ENCODE measurements around the gene SLC25A11. TPM values are rescaled to one million over a fixed set of nuclear protein-coding genes. Genes with fewer than 3 reads are reported as not detected.
"Not testable (repeated sequence)": the region's sequence is repeated elsewhere in the genome, so short reads cannot be mapped to it uniquely, and the experiment has no call there.

SLC25A11 gene
- total RNA-seq, 1 donor from 2014 or later, result 94.6 TPM

DNA sequence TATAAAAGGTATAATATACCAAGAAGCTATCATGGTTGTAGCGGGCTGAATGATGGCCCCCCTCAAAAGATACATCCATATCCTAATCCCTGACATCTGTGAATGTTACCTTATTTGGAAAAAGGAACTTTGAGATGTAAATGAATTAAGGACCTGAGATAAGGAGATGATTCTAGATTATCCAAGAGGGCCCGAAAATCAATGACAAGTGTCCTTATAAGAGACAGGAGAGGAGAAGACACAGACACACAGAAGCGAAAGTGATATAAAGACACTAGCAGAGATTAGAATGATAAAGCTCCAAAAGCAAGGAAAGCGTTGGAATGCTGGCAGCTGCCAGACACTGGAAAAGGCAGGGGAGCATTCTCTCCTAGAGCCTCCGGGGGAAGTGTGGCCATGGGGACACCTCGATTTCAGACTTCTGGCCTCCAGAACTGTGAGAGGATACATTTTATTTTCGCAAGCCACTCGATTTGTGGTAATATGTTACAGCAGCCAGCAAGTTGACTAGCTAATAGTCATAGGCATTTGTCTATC is 20.3 kb downstream of the SLC25A11 start:
- DNase-seq, result no peak

DNA sequence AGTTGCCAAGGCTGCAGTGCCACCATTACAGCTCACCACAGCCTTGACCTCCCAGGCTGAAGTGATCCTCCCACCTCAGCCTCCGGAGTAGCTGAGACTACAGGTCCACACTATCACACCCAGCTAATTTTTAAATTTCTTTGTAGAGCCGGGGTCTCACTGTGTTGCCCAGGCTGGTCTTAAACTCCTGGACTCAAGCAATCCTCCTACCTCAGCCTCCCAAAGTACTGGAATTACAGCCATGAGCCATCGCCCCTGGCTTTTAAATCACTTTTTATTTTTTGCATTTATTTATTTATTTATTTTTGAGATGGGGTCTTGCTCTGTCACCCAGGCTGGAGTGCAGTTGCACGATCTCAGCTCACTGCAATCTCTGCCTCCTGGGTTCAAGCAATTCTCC is 25.3 kb downstream of the SLC25A11 start:
- not testable (repeated sequence) for DNase-seq

DNA sequence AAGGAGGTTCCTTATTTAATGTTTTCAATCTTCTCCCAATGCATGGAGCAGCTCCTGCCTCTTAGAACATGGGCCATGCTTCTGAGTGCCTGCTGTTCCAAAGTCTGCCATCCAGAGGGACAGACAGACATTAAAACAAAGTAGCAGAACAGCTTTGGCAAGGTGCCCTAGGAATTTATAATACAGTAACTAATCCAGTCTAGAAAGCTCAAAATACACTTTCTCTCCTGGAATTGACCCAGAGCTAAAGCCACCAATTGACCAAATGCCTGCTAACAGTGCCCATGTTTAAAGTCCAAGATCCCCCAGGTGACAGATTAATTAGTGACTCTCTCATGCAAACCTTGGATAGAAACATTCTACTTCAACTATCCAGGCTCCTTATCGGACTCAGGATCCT is 25.9 kb downstream of the SLC25A11 start:
- DNase-seq, result no peak

DNA sequence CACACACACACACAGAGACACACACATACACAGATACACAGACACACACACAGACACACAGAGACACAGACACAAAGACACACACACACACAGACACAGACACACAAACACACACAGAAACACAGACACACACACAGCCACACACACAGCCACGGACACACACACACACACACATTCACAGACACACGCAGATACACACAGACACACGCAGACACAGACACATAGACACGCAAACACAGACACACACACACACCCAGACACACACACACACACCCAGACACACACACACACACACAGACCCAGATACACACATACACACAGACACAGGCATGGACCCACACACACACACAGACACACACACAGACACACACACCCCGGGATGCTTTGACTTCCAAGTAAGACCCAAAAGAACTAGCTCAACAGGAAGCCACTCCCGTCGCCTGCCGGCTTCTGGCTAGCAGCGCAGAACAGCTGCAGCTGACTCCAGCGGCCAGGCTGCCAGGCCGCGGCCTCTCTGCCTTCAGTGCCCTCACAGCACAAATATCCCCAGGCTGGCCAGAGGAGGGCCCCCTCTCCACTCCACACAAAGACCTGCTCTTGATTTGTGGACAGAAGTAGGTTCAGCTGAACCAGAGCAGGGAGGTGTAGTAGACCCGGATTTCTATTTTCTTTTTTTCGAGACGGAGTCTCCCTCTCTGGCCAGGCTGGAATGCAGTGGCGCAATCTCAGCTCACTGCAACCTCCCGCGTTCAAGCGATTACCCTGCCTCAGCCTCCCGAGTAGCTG is 30.9 kb downstream of the SLC25A11 start:
- peak; percentile 96 for DNase-seq

DNA sequence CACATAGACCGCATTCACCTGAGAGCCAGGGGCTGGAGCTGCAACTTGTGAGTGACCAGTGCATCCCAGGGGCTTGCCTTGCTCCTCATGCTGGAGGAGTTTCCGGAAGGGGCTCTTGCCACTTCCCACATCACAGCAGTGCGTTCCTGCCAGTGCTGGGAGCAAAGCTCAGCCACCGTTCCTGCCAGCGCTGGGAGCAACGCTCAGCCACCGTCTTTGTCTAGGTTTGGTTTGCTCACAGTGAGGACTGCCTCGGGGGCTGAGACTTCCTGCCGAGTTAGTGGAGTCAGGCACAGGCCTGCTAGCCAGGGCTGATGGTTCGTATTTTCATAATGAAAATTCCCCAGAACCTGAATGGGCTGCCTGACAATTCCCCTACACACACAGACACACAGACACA is 31.5 kb downstream of the SLC25A11 start:
- DNase-seq, result peak; percentile 40

DNA sequence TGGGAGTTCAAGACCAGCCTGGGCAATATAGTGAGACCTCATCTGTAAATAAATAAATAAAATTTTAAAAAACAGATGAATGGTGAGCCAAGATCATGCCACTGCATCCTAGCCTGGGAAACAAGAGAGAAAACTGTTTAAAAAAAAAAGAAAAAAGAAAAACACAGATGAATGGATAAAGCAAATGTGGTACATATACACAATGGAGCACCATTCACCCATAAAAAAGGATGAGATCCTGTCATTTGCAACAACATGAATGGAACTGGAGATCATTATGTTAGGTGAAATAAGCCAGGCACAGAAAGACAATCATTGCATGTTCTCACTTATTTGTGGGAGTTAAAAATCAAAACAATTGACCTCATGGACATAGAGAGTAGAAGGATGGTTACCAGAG is 33.2 kb downstream of the SLC25A11 start:
- not testable (repeated sequence) for DNase-seq

DNA sequence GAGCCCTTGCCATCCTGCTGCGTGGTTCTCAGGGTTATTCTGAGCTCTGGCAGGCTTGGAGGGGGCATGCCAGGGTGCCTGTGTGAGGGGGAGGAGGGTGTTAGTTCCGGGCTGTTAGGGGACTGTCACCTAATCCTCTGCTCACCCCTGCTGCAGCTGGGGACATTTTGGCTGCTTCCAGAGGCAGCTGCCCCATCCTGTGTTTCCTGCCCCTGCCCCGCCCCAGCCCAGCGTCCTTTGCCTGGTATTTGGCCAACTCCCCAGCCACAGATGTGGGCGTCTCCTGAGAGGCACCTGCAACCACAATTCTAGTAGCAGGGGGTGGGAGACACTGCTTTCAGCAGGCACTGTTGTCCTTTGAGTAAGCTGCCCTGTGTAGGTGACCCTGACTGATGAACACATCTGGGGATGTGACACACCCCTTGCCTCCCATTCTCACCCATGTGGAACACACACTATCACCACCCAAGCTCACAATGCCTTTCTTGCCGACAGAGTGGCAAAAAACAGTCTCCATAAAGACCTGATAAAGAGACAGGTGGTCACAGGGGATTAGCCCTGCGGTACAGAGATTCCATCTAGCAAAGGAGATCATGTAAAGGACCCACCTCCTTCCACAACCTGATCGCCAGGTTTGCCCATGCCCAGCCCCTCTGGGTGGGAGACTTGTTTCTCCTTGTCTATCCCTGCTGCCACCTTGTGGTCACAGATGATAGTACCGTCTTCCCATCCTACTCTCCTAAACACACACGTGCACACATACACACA is 36.6 kb downstream of the SLC25A11 start, which contains the start of gene CHRNE:
CHRNE (minus strand) TSS at position 48 of the 768 bp plus-strand sequence; CDS start at position 13, 35 bp downstream.
- peak; percentile 90 for DNase-seq

DNA sequence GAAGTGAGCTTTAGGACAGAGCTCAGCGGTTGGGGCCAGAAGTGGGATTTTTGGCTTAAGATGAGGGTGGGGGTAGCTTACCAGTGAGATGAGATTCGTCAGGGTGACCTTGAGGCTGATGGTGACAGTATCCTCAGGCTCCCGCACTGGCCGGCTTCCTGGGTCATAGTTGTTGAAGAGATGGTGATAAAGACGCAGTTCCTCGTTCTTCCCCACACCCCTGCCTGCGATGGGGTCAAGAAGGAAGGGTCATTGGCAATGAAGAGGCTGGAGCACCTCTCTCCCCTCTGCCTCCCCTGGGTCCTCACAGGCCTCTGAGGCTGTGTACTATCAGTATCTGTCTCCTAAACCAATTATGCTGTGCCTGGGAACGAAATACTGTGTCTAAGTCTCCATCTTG is 37.3 kb downstream of the SLC25A11 start:
- no peak for DNase-seq

DNA sequence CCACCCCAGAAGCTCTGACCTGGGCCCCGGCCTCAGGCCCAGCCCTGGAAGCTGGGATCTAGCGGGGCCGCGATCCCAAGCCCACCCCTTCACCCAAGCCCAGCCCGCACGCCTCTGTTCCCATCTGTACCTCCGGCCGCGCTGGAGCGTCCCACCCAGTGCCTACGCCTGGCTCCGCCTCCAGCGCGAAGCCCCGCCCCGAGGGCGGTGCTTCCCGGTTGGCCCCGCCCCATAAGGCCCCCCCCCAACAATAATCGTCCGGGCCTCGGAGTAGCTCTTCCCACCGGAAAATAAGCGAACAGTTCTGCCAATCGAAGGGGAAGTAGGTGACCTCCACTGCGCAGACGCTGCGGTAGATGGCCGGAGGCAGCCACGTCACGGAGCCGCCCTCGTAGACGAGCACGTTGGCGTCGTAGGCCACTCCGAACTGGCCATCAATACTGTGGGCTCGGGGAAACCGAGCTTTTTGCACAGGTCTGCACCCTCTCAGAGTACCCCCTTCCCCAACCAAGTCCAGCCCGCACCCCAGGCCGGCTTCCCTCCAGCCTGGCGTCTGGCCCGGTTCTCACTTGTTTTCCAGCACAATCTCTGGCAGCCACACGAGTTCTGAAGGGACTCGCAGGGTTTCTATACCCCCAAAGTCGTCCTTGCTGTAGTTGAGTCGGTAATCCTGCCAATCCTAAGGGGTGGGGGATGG is 38.0 kb downstream of the SLC25A11 start:
- DNase-seq, result peak; percentile 52

DNA sequence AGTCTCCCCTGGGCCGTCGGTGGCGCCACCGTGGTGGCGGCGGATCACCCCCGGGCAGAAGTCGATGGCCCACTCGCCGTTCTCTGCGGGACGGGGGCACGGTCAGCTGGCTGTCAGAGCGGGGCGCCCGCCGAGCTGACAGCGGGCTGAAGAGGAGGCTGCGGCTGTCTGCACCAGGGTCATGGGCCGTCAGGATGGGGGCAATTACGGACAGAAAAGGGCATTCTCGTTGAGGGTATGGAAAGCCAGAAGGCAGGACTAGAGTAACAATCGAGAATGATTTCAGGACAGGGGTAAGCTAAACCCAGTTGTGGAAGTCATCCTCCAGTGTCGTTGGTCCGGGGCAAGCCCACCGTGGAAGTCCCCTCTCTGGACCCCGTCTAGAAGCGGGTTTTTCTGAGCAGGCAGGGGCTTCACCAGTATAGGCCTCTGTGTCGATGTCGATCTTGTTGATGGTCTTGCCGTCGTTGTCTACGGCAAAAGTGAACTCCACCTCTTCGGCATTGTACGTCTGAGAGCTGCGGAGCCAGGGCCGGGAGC is 38.7 kb downstream of the SLC25A11 start:
- DNase-seq, result no peak

DNA sequence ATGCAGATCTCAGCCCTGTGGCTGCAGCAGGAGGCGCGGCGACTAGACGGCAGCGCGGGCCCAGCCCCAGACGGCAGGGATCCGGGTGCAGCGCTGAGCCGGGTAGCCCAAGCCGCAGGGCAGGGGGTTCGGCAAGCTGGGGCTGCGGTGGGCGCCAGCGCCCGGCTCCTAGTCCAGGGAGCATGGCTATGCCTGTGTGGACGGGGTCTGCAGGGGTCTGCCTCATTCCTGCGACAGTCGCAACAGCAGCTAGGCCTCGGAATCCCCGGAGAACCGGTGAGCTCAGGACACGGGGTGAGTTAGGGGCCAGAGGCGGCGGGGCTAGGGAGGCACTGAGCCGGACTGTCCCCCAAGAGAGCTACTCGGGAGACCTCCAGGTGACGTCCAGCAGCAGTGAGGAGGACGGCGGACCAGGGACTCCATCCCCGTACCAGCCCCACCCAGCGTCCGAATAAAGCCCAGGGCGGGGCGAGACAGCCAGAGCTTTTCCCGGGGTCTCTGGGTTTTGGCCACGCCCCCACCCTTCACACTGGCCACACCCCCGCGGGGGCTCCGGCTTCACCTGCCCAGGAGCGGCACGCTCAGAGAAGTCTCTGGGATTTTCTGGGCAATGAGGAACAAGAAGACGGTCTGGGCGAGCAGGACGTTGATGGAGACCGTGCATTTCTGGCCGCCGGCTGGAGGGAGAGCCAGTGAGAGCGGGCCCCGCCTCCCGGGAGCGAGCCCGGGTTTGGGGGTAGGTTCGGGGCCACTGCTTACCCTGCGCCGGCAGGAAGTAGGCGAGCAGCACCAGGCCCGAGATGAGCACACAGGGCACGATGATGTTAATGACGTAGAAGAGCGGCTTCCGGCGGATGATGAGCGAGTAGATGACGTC is 39.4 kb downstream of the SLC25A11 start:
- DNase-seq, result peak; percentile 50

DNA sequence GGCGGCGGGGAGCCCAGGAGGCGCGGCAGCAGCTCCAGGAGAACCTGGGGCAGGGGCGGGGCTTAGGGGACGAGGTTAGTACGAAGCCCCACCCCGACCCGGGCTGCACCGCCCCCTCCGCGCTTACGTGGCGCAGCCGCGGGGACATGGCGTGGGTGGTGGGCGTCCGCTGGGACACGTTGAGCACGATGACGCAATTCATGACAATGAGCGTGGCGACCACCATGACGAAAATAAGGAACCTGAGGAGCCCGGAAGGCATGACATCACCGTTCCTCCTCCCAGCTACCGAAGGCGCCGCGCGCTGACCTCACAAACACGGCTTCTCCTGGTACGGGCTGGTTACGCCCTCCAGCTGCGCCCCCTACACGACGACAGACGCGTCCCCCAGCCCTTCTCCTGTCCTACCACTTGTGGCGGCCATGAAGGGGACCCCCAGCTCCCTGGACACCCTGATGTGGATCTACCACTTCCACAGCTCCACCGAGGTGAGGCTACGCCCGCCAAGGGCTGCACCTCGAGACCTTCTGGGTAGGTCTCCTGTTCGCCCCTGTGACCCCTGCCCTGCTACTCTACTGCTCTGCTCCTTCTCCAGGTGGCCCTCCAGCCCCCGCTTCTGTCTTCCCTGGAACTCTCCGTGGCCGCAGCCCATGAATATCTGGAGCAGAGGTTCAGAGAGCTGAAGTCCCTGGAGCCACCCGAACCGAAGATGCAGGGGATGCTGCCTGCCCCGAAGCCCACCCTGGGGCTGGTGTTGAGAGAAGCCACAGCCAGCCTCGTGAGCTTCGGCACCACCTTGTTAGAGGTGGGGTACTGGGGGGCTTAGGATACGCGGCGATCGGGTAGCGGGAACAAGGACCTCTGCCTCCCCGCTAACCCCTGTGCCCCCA is 40.3 kb downstream of the SLC25A11 start, which contains the start of gene C17orf107:
C17orf107 (plus strand) TSS at position 196 of the 890 bp plus-strand sequence; CDS start at position 423, 227 bp downstream.
- DNase-seq, result peak; percentile 82

DNA sequence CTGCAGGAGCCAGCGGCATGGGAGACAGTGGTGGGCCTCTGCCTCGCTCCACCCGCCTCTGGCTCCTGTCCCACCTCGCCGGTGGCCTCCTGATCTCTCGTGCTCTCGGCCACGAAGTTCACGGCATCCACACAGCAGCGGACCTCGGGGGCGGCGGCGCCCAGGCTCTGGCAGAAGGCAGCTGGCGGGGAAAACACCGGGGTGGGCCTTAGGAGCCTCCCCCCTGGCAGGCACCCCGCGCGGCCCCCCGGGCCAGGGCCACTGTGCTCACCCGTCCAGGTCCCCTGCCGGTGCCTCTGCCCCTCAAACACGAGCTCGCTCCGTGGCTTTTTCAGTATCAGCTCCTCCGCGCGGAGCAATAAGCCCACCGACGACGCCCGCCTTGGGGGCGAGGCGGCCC is 40.9 kb downstream of the SLC25A11 start:
- DNase-seq, result no peak

DNA sequence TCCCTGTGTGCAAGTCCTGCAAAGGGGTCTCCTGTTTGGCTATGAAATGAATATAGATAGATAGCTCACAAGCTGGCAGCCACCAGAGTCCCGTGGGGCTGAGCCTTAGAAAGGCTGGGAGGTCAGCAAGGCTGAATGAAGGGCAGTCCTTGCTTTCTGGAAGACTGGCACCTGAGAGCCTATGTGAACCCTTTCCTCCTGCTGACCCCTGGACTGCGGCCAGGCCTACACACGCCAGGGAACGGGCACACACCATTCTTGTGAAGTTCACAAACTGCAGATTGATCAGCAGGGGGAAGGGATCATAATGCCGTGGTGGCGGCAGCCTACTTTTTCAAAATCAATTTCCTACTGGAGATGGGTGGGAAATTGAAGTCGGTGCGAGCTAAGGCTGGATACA is 41.5 kb downstream of the SLC25A11 start:
- no peak for DNase-seq

DNA sequence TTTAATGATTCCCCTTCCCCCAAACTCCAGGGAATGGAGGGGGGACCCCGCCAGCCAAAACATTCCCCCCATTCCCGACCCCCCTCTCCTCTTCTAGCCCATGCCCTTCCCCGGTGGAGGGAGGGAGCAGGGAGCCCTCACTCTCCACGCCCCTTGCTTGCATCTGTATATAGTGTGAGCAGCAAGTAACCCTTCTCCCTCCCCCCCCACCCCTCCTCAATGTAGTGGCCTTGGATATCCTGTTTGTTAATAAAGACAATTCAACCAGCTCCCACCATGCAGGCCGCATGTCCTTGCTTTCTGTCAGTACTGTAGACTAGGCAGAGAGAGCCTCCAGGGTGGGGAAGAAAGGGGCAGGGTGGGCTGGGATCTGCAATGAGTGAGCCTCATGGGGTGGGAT is 42.1 kb downstream of the SLC25A11 start:
- DNase-seq, result no peak

DNA sequence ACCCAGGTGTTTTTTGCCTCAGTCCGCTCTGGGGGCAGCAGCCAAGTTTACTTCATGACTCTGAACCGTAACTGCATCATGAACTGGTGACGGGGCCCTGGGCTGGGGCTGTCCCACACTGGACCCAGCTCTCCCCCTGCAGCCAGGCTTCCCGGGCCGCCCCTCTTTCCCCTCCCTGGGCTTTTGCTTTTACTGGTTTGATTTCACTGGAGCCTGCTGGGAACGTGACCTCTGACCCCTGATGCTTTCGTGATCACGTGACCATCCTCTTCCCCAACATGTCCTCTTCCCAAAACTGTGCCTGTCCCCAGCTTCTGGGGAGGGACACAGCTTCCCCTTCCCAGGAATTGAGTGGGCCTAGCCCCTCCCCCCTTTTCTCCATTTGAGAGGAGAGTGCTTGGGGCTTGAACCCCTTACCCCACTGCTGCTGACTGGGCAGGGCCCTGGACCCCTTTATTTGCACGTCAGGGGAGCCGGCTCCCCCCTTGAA is 42.6 kb downstream of the SLC25A11 start:
- no peak for DNase-seq

DNA sequence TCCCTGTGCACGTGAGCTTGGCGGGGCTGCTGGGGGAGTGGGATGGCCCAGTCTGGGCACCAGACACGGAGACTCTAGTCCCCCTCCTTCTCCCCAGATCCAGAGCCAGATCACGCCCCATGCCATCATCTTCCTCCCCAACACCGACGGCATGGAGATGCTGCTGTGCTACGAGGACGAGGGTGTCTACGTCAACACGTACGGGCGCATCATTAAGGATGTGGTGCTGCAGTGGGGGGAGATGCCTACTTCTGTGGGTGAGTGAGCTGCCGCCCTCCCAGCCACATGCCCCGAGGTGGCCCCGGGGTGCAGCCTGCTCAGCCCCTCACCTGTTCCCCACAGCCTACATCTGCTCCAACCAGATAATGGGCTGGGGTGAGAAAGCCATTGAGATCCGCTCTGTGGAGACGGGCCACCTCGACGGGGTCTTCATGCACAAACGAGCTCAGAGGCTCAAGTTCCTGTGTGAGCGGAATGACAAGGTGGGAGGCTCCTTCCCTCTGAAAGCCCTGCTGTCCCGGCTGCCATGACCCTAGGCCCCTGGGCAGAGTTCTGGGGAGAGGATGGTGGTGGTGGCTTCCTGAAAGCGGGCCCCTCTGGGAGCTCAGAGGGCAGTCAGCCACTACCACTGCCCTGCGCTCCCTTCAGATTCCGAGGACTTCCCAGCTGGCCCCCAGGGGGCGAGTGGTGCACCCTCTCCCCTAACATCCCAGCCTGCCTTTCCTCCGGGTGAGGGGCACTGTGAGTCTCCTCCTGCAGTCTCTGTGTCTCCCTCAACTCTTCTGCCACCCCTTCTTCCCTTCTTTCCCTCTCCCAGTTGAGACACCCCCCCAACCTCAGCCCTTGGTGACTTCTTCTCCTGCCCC is 43.3 kb downstream of the SLC25A11 start:
- no peak for DNase-seq

DNA sequence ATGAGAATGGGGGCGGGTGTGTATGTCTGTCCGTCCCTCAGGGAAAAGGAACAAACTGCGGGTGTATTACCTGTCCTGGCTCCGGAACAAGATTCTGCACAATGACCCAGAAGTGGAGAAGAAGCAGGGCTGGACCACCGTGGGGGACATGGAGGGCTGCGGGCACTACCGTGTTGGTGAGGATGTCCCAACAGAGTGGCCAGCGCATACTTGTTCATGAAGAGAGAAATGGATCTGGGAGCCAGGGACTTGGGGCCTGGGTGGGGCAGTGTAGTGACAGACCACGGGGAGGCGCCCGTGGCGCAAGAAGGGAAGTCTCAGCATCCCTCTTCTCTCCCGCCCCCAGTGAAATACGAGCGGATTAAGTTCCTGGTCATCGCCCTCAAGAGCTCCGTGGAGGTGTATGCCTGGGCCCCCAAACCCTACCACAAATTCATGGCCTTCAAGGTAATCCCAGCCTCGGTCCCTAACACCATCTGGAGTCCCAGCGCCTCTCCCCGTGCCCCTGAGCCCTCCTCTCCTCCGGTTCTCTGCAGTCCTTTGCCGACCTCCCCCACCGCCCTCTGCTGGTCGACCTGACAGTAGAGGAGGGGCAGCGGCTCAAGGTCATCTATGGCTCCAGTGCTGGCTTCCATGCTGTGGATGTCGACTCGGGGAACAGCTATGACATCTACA is 44.1 kb downstream of the SLC25A11 start:
- DNase-seq, result no peak
